SK-N-MC (cell line): ENCODE results near the gene ADAM17.
A peak's percentile ranks its signal among the peaks of the same experiment; 100 is the strongest.
"Not testable (repeated sequence)": the region's sequence is repeated elsewhere in the genome, so short reads cannot be mapped to it uniquely, and the experiment has no call there.

Experiments used
- DNase-seq: peaks from one replicate; pipeline ENCODE4 v3.0.0-alpha.2; 2011; ENCODE audit warnings: low read depth, low spot score
- H3K27ac ChIP-seq: fragments of 200-600 bp; sonication (generic); 2 replicates; pipeline ENCODE4 v1.5.1; 2016; ENCODE audit warnings: mixed run types
- H3K36me3 ChIP-seq: fragments of 200-600 bp; sonication (generic); 2 replicates; pipeline ENCODE4 v1.6.1; 2017; ENCODE audit warnings: antibody characterized with exemption, low read length, mixed read lengths; ENCODE audit not compliant: insufficient read depth
- H3K4me3 ChIP-seq: fragments of 200-600 bp; sonication (generic); 2 replicates; pipeline ENCODE4 v1.5.1; 2016
- H3K9ac ChIP-seq: fragments of 200-600 bp; sonication (generic); 2 replicates; pipeline ENCODE4 v1.8.0; 2017; ENCODE audit warnings: mixed run types, mixed read lengths; ENCODE audit not compliant: insufficient read length
- H3K9me3 ChIP-seq: fragments of 200-600 bp; sonication (generic); 2 replicates; pipeline ENCODE4 v1.6.1; 2017; ENCODE audit warnings: low read depth, mild to moderate bottlenecking, antibody characterized with exemption, low read length, moderate library complexity, mixed read lengths
- EZH2 ChIP-seq: fragments of 200-600 bp; sonication (generic); IDR thresholded peaks from one replicate; pipeline ENCODE4 v1.6.1; 2017; ENCODE audit warnings: antibody characterized with exemption
- FOXP2 ChIP-seq: optimal IDR thresholded peaks from 2 replicates; pipeline ENCODE3; 2011; ENCODE audit warnings: mild to moderate bottlenecking, moderate library complexity; ENCODE audit not compliant: insufficient read depth; ENCODE audit errors: extremely low read length, control extremely low read depth
- POLR2AphosphoS5 ChIP-seq: IDR thresholded peaks from 2 replicates; pipeline ENCODE4 v1.6.1; 2012; ENCODE audit warnings: mild to moderate bottlenecking, low read depth, low read length, borderline replicate concordance

Gene ADAM17

GRCh38 chr2:9554921-9555296 lies 721 bp downstream of the ADAM17 start:
- Histone ChIP-seq H3K36me3 (no peaks in the 10 kb centered on the region), H3K27ac (peak overlapping the region; percentile 90; the same call in 1 of the 2 replicates), H3K9ac (peak overlapping the region; percentile 98), H3K4me3 (peak overlapping the region; percentile 88), H3K9me3 (no peaks in the 10 kb centered on the region)
- TF ChIP-seq FOXP2 (no peak), POLR2AphosphoS5 (no peak), EZH2 (no peak)
- DNase-seq: no peak

DNA sequence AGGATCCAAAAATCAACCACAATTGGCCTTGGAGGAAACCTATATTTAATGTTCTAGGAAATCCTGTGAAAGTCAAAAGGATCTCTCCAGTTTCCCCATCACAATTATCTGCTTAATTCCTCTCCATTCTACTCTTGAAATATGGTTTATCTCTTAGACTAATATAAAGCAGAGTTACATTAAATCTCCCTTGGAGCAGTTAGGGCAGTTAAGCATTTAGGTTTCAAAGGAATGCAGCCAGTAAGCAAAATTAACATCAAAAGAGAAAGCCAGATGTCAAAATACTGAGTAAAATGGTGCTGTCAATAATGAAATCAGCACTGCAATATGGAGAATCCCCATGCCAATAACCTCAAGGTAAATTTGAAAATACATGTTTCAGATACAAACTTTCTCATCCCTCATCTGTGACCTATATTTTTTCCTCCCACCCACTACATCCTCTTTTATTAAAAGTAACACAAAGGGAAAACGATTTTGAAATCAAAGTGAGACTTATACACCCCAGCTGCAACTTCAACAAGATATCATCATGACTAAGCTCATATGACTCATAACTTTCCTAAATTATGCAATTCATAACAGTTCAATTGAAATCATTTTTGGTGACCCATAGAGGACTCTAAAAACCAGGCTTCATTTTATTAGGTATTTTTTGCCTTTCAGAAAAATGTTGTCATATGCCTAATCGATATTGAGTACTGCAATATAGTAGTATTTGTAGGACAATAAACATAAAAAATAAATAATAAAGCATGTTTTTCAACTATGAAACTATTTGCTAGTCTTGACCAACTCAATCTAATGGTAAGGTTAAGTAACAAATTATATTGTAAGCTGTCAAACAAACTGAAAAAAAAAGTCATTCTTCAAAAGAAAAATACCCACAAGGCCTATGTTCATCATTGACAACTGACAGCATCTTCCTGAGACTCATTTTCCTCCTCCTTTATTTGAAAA lies 3.1 kb downstream of the ADAM17 start:
- H3K9ac ChIP-seq: peak overlapping the region; percentile 54
- TF ChIP-seq EZH2 (no peak), POLR2AphosphoS5 (no peak), FOXP2 (no peak)

GRCh38 chr2:9550859-9551391 lies 4.7 kb downstream of the ADAM17 start:
- H3K4me3 ChIP-seq, DNase-seq, H3K9ac ChIP-seq, H3K9me3 ChIP-seq, H3K27ac ChIP-seq, H3K36me3 ChIP-seq: not testable (repeated sequence)

More for the DNA sequence above, 3.1 kb downstream of the ADAM17 start:
- peak overlapping the region; percentile 88 for H3K27ac ChIP-seq
- H3K4me3 ChIP-seq: peak overlapping the region; percentile 48
- no peak for DNase-seq
- H3K9me3 ChIP-seq: no peaks in the 10 kb centered on the region
- no peaks in the 10 kb centered on the region for H3K36me3 ChIP-seq

DNA sequence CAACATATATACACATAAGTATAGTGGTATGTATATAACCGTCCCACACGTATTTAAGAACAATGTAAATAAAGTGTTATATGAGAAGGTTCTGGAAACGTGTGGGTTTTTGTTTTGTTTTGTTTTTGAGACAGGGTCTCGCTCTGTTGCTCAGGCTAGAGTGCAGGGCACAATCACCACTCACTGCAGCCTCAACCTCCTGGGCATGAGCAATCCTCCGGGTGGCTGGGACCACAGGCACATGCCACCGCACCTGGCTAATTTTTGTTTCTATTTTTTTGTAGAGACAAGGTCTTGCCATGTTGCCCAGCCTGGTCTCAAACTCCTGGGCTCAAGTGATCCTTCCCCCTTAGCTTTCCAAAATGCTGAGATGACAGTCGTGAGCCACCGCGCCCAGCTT lies 6.2 kb downstream of the ADAM17 start:
- DNase-seq: no peak
- no peak overlapping the region for H3K4me3 ChIP-seq
- no peaks in the 10 kb centered on the region for H3K9me3 ChIP-seq
- H3K27ac ChIP-seq: no peak overlapping the region
- no peak overlapping the region for H3K9ac ChIP-seq
- TF ChIP-seq FOXP2: no peak
- no peak for TF ChIP-seq POLR2AphosphoS5
- no peak for TF ChIP-seq EZH2
- H3K36me3 ChIP-seq: no peaks in the 10 kb centered on the region

- no peak for TF ChIP-seq FOXP2
- H3K27ac ChIP-seq: no peak overlapping the region
- H3K9me3 ChIP-seq: no peaks in the 10 kb centered on the region
- no peak for DNase-seq
- no peak overlapping the region for H3K9ac ChIP-seq
- no peak overlapping the region for H3K4me3 ChIP-seq
- no peaks in the 10 kb centered on the region for H3K36me3 ChIP-seq
Measured at GRCh38 chr2:9548506-9548905, 7.1 kb downstream of the ADAM17 start.

DNA sequence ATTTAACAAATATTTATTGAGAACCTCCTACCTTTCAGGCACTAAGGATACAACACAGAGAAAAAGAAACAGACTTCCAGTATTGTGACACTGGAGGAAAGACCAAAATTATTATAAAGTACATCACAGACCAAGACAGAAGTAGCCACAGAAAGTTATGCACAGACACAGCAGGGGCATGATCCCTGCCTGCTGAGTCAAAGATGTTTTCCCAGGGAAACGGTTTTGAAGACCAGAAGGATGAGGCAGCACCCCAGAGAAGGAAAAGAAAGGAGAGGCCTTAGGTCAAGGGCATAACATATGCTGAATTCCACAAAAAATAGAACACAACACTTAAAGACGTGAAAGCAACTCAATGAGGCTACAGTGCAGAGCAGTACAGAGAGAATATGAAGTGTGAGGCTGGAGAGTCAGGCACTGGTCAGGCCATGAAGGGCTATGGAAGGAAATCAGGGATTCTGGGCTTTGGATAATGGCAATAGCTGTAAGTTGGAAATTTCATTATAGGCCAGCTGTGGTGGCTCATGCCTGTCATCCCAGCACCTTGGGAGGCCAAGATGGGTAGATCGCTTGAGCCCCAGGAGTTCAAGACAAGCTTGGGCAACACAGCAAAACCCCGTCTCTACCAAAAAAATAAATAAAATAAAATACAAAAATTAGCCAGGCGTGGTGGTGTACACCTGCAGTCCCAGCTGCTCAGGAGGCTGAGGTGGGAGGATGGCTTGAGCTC lies 8.2 kb downstream of the ADAM17 start:
- no peak overlapping the region for H3K27ac ChIP-seq
- no peaks in the 10 kb centered on the region for H3K9me3 ChIP-seq
- H3K36me3 ChIP-seq: peaks cover 3% of the 10 kb centered on the region
- no peak overlapping the region for H3K4me3 ChIP-seq
- TF ChIP-seq POLR2AphosphoS5: no peak
- no peak for TF ChIP-seq FOXP2
- TF ChIP-seq EZH2: no peak
- no peak for DNase-seq
- H3K9ac ChIP-seq: no peak overlapping the region

DNA sequence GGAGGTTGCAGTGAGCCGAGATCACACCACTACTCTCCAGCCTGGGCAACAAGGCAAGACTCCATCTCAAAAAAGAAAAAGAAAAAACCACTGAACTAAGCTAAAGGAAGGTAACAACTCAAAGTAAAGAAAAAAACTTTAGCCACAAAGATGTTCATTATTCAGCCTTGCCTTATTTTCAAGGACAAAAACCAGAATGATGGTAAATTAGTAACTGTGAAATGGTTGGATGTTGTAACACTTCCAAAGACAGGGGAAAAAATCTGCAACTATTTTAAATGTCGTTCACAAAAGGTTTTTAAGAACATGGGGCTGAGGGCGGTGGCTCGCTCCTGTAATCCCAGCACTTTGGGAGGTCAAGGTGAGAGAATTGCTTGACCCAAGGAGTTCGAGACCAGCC lies 10.1 kb downstream of the ADAM17 start:
- H3K9me3 ChIP-seq: no peaks in the 10 kb centered on the region
- no peak overlapping the region for H3K4me3 ChIP-seq
- TF ChIP-seq POLR2AphosphoS5 (no peak), FOXP2 (no peak), EZH2 (no peak)
- no peak for DNase-seq
- no peak overlapping the region for H3K27ac ChIP-seq
- H3K9ac ChIP-seq: no peak overlapping the region
- peaks cover 3% of the 10 kb centered on the region for H3K36me3 ChIP-seq

DNA sequence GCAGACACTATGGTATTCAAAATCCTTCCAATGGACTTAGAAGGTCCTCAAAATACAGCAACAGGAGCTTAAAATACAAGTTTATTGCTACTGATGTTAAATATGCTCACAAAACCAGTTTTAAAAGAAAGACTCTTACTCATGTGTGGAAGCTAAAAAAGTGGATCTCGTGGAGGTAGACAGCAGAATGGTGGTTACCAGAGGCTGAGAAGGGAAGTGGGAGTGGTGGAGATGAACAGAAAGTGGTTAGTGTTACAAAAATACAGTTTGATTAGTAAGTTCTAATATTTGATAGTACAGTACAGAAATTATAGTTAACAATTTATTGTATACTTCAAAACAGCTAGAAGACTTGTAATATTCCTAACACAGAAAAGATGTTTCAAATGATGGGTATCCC lies 12.1 kb downstream of the ADAM17 start:
- TF ChIP-seq FOXP2: no peak
- no peak for DNase-seq
- H3K9me3 ChIP-seq: no peaks in the 10 kb centered on the region
- no peak overlapping the region for H3K27ac ChIP-seq
- H3K4me3 ChIP-seq: no peak overlapping the region
- peaks cover 3% of the 10 kb centered on the region for H3K36me3 ChIP-seq
- H3K9ac ChIP-seq: no peak overlapping the region
